WTC11 (cell line): ENCODE results near the gene RREB1. TPM values are rescaled to one million over a fixed set of nuclear protein-coding genes. Genes with fewer than 3 reads are reported as not detected.

Experiments used
- ATAC-seq: fragments of 200-7000 bp; cut with Tn5 transposase; 2 replicates; pipeline ENCODE4 v1.10.0; 2021; ENCODE audit warnings: mild to moderate bottlenecking, moderate library complexity
- CTCF ChIA-PET: fragments of 300-600 bp; sonication (Branson Sonifier 250); formaldehyde crosslinking; loops from one replicate; lab custom pipeline; 2021; ENCODE audit warnings: antibody characterized with exemption; lab: Charles Lee
- POLR2A ChIA-PET: fragments of 350-600 bp; sonication (Branson Sonifier 250); formaldehyde crosslinking; loops from one replicate; lab custom pipeline; 2021; ENCODE audit warnings: antibody characterized with exemption; lab: Charles Lee
- DNase-seq: peaks from one replicate; pipeline ENCODE4 v3.0.0; 2021; ENCODE audit warnings: low spot score
- H3K27ac Mint-ChIP-seq: 2 replicates; pipeline ENCODE4 v1.8.0; 2021; ENCODE audit warnings: mixed read lengths
- H3K27me3 Mint-ChIP-seq: 2 replicates; pipeline ENCODE4 v1.8.0; 2021; ENCODE audit warnings: low read depth, mild to moderate bottlenecking, moderate library complexity, mixed read lengths
- H3K36me3 Mint-ChIP-seq: 2 replicates; pipeline ENCODE4 v1.8.0; 2021; ENCODE audit warnings: mixed read lengths
- H3K4me1 Mint-ChIP-seq: 2 replicates; pipeline ENCODE4 v1.8.0; 2022; ENCODE audit warnings: mixed read lengths
- H3K4me3 Mint-ChIP-seq: 2 replicates; pipeline ENCODE4 v1.8.0; 2021; ENCODE audit warnings: mild to moderate bottlenecking, moderate library complexity, mixed read lengths
- H3K9me3 Mint-ChIP-seq: 2 replicates; pipeline ENCODE4 v1.8.0; 2021; ENCODE audit warnings: mixed read lengths
- ATF2 ChIP-seq: sonication (generic); formaldehyde crosslinking; IDR thresholded peaks from 2 replicates; pipeline ENCODE4 v1.8.1; 2022; ENCODE audit warnings: low read depth, missing genetic modification reagents, borderline replicate concordance
- ETV6 ChIP-seq: sonication (generic); formaldehyde crosslinking; IDR thresholded peaks from 2 replicates; pipeline ENCODE4 v1.8.1; 2022; ENCODE audit warnings: mild to moderate bottlenecking, missing genetic modification reagents
- GRHL2 ChIP-seq: fragments of 250-450 bp; sonication (Bioruptor Pico); IDR thresholded peaks from 2 replicates; pipeline ENCODE4 v1.8.0; 2022; ENCODE audit warnings: mild to moderate bottlenecking, moderate library complexity; ENCODE audit not compliant: insufficient replicate concordance, severe bottlenecking
- GTF2I ChIP-seq: fragments of 250-450 bp; sonication (Bioruptor Pico); conservative IDR thresholded peaks from 2 replicates; pipeline ENCODE4 v1.4.0; 2021; ENCODE audit warnings: mild to moderate bottlenecking
- JUN ChIP-seq: sonication (generic); formaldehyde crosslinking; IDR thresholded peaks from 2 replicates; pipeline ENCODE4 v1.8.0; 2023; ENCODE audit warnings: mild to moderate bottlenecking, missing genetic modification reagents
- MAX ChIP-seq: sonication (generic); formaldehyde crosslinking; IDR thresholded peaks from 2 replicates; pipeline ENCODE4 v1.8.0; 2022; ENCODE audit warnings: mild to moderate bottlenecking, missing genetic modification reagents
- MXD4 ChIP-seq: fragments of 250-450 bp; sonication (Bioruptor Pico); IDR thresholded peaks from 2 replicates; pipeline ENCODE4 v1.8.0; 2021; ENCODE audit warnings: mild to moderate bottlenecking, moderate library complexity, borderline replicate concordance
- NFATC4 ChIP-seq: fragments of 250-450 bp; sonication (Bioruptor Pico); IDR thresholded peaks from 2 replicates; pipeline ENCODE4 v1.9.0; 2021; ENCODE audit warnings: mild to moderate bottlenecking
- NFE2L1 ChIP-seq: sonication (generic); formaldehyde crosslinking; IDR thresholded peaks from 2 replicates; pipeline ENCODE4 v1.8.1; 2023; ENCODE audit warnings: missing genetic modification reagents
- OVOL2 ChIP-seq: fragments of 250-450 bp; sonication (Bioruptor Pico); IDR thresholded peaks from 2 replicates; pipeline ENCODE4 v1.9.0; 2021; ENCODE audit warnings: mild to moderate bottlenecking, borderline replicate concordance
- SMAD3 ChIP-seq: sonication (generic); formaldehyde crosslinking; IDR thresholded peaks from 2 replicates; pipeline ENCODE4 v1.8.0; 2022; ENCODE audit warnings: missing genetic modification reagents, mild to moderate bottlenecking, borderline replicate concordance
- SMAD4 ChIP-seq: sonication (generic); formaldehyde crosslinking; IDR thresholded peaks from 2 replicates; pipeline ENCODE4 v1.8.0; 2022; ENCODE audit warnings: mild to moderate bottlenecking, missing genetic modification reagents
- TP53 ChIP-seq: sonication (generic); formaldehyde crosslinking; IDR thresholded peaks from 2 replicates; pipeline ENCODE4 v1.8.1; 2023; ENCODE audit warnings: mild to moderate bottlenecking, missing genetic modification reagents
- ZBTB21 ChIP-seq: sonication (generic); formaldehyde crosslinking; IDR thresholded peaks from 2 replicates; pipeline ENCODE4 v1.8.1; 2023; ENCODE audit warnings: mild to moderate bottlenecking, missing genetic modification reagents, borderline replicate concordance
- ZNF121 ChIP-seq: sonication (generic); formaldehyde crosslinking; IDR thresholded peaks from 2 replicates; pipeline ENCODE4 v1.8.0; 2023; ENCODE audit warnings: missing genetic modification reagents
- ZNF281 ChIP-seq: sonication (generic); formaldehyde crosslinking; IDR thresholded peaks from 2 replicates; pipeline ENCODE4 v1.8.0; 2023; ENCODE audit warnings: mild to moderate bottlenecking, missing genetic modification reagents
- ZNF317 ChIP-seq: sonication (generic); formaldehyde crosslinking; IDR thresholded peaks from 2 replicates; pipeline ENCODE4 v1.8.1; 2023; ENCODE audit warnings: low read depth, mild to moderate bottlenecking, moderate library complexity, missing genetic modification reagents, borderline replicate concordance
- ZNF396 ChIP-seq: fragments of 250-450 bp; sonication (Bioruptor Pico); IDR thresholded peaks from 2 replicates; pipeline ENCODE4 v1.8.0; 2021; ENCODE audit warnings: mild to moderate bottlenecking, moderate library complexity, borderline replicate concordance
- ZNF671 ChIP-seq: fragments of 250-450 bp; sonication (Bioruptor Pico); IDR thresholded peaks from 2 replicates; pipeline ENCODE4 v1.8.0; 2021; ENCODE audit warnings: mild to moderate bottlenecking
- total RNA-seq: library from RNA; stranded (reverse); gene quantifications from 3 replicates; pipeline ENCODE4 v1.2.3, GENCODE V29; 2021
- TF ChIP-seq, protein P1 (sequence below): sonication (generic); formaldehyde crosslinking; conservative IDR thresholded peaks from 2 replicates; pipeline ENCODE4 v1.8.1; 2022; ENCODE audit warnings: mild to moderate bottlenecking, missing genetic modification reagents
- TF ChIP-seq, protein P2 (sequence below): fragments of 250-450 bp; sonication (Bioruptor Pico); conservative IDR thresholded peaks from 2 replicates; pipeline ENCODE4 v1.9.0; 2021; ENCODE audit warnings: mild to moderate bottlenecking
- TF ChIP-seq, protein P3 (sequence below): sonication (generic); formaldehyde crosslinking; IDR thresholded peaks from 2 replicates; pipeline ENCODE4 v1.8.1; 2022; ENCODE audit warnings: low read depth, mild to moderate bottlenecking, moderate library complexity, missing genetic modification reagents, borderline replicate concordance
- TF ChIP-seq, protein P4 (sequence below): fragments of 250-450 bp; sonication (Bioruptor Pico); IDR thresholded peaks from 2 replicates; pipeline ENCODE4 v1.8.0; 2021; ENCODE audit warnings: mild to moderate bottlenecking

The RREB1 gene
- total RNA-seq, 1 experiment from 2014 or later: 38.5 TPM

DNA sequence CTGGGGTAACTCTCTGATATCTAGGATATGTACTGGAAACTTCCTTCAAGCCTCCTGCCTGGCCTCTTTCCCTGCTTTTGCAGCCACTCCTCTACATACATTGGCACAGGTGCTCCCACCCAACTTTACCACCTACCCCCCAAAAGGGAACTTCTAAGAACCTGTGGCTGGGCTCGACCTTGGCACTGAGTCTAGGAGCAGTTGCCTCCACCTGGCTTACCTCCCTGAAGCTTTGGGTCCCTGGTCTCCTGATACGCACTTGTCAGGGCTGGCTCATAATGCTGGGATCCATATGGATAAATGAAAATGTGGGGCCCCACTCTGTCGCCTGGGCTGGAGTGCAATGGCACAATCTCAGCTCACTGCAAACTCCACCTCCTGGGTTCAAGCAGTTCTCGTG lies 149.0 kb downstream of the RREB1 start:
- TF ChIP-seq, protein P1, sequence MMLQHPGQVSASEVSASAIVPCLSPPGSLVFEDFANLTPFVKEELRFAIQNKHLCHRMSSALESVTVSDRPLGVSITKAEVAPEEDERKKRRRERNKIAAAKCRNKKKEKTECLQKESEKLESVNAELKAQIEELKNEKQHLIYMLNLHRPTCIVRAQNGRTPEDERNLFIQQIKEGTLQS: no peak
- TF ChIP-seq MAX: no peak
- no peak for TF ChIP-seq ZBTB21 (CRISPR knock-in tag)
- TF ChIP-seq NFATC4: no peak
- no peak for TF ChIP-seq ZNF671 (CRISPR knock-in tag)
- TF ChIP-seq, protein P2, sequence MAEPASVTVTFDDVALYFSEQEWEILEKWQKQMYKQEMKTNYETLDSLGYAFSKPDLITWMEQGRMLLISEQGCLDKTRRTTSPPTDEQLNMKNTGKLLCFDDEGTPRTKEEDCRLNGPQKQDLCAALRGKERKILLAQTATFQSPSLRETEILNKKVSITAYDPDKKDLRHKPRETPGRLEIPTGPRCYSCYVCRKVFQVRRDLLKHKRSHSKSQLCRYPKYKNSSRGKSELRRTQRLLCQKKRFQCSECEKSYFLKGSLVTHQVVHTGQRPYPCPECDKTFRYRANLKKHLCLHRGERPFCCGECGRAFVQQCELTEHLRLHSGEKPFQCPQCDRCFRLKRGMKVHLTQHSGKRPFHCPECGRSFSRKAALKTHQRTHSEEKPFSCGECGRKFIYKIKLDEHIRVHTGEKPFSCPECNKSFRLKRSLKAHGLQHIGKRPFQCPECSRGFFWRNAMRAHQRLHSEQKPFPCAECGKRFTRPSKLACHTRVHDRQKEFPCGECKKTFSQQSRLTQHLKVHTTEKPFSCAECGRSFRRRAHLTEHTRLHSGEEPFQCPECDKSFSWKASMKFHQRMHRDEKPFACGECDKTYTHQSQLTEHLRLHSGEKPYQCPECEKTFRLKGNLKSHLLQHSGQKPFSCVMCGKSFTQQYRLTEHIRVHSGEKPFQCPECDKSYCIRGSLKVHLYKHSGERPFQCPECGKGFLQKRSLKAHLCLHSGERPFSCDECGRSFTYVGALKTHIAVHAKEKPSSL (CRISPR knock-in tag): no peak
- TF ChIP-seq JUN (CRISPR knock-in tag): no peak
- no peak for TF ChIP-seq GRHL2 (CRISPR knock-in tag)
- TF ChIP-seq ZNF396 (CRISPR knock-in tag): no peak
- TF ChIP-seq, protein P3, sequence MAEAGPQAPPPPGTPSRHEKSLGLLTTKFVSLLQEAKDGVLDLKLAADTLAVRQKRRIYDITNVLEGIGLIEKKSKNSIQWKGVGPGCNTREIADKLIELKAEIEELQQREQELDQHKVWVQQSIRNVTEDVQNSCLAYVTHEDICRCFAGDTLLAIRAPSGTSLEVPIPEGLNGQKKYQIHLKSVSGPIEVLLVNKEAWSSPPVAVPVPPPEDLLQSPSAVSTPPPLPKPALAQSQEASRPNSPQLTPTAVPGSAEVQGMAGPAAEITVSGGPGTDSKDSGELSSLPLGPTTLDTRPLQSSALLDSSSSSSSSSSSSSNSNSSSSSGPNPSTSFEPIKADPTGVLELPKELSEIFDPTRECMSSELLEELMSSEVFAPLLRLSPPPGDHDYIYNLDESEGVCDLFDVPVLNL (CRISPR knock-in tag): no peak
- no peak for TF ChIP-seq ZNF281 (CRISPR knock-in tag)
- CTCF ChIA-PET: no interaction called here
- no peak for DNase-seq
- ATAC-seq: no peak
- POLR2A ChIA-PET: no interaction called here
- Mint-ChIP-seq H3K27me3 (no peaks in the 10 kb centered on the region; the same call in none of the 2 replicates), H3K9me3 (peaks cover 22% of the 10 kb centered on the region), H3K27ac (no peak overlapping the region), H3K36me3 (peaks cover 19% of the 10 kb centered on the region), H3K4me3 (no peak overlapping the region), H3K4me1 (peaks cover 19% of the 10 kb centered on the region)

- H3K36me3 Mint-ChIP-seq: peaks cover 19% of the 10 kb centered on the region
- ATAC-seq: no peak
- ChIA-PET POLR2A (no interaction called here), CTCF (no interaction called here)
- TF ChIP-seq MAX (no peak), NFE2L1 (no peak), ZNF317 (CRISPR knock-in tag) (no peak), SMAD3 (no peak), OVOL2 (CRISPR knock-in tag) (no peak), ZNF121 (no peak), MXD4 (no peak), GTF2I (CRISPR knock-in tag) (no peak), ETV6 (CRISPR knock-in tag) (no peak), ATF2 (CRISPR knock-in tag) (no peak), ZBTB21 (CRISPR knock-in tag) (no peak), SMAD4 (CRISPR knock-in tag) (no peak), TP53 (CRISPR knock-in tag) (no peak)
- TF ChIP-seq, protein P4, sequence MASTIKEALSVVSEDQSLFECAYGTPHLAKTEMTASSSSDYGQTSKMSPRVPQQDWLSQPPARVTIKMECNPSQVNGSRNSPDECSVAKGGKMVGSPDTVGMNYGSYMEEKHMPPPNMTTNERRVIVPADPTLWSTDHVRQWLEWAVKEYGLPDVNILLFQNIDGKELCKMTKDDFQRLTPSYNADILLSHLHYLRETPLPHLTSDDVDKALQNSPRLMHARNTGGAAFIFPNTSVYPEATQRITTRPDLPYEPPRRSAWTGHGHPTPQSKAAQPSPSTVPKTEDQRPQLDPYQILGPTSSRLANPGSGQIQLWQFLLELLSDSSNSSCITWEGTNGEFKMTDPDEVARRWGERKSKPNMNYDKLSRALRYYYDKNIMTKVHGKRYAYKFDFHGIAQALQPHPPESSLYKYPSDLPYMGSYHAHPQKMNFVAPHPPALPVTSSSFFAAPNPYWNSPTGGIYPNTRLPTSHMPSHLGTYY (CRISPR knock-in tag): no peak
- no peak overlapping the region for H3K27ac Mint-ChIP-seq
- peaks cover 22% of the 10 kb centered on the region for H3K9me3 Mint-ChIP-seq
- no peaks in the 10 kb centered on the region; the same call in none of the 2 replicates for H3K27me3 Mint-ChIP-seq
- H3K4me3 Mint-ChIP-seq: no peak overlapping the region
- H3K4me1 Mint-ChIP-seq: peaks cover 27% of the 10 kb centered on the region
- DNase-seq: no peak
These were observed 149.9 kb downstream of the RREB1 start for GRCh38 chr6:7257521-7258230.
